Neural progenitor cell (in vitro differentiated cells): ENCODE measurements around the gene ZDHHC12.

ENCODE experiments used
- CTCF ChIP-seq: fragments of 200-600 bp; sonication (generic); IDR thresholded peaks from 2 replicates; pipeline ENCODE4 v1.5.1; 2017; ENCODE audit warnings: antibody characterized with exemption, mild to moderate bottlenecking
- EZH2 ChIP-seq: fragments of 200-600 bp; sonication (generic); IDR thresholded peaks from 2 replicates; pipeline ENCODE4 v1.6.1; 2017; ENCODE audit warnings: antibody characterized with exemption, mild to moderate bottlenecking, moderate library complexity
- EZH2phosphoT487 ChIP-seq: fragments of 200-600 bp; sonication (generic); IDR thresholded peaks from 2 replicates; pipeline ENCODE4 v1.6.1; 2017; ENCODE audit warnings: antibody characterized with exemption

GRCh38 chr9:128706045-128706444, 17.9 kb downstream of the ZDHHC12 start:
- TF ChIP-seq CTCF, result no peak
- no peak for TF ChIP-seq EZH2phosphoT487
- no peak for TF ChIP-seq EZH2
